PFSK-1 (cell line): ENCODE data around the gene HNRNPC.

Experiments
- FOXP2 ChIP-seq: optimal IDR thresholded peaks from 2 replicates; pipeline ENCODE3; 2011; ENCODE audit warnings: borderline replicate concordance, control low read depth, inconsistent platforms; ENCODE audit not compliant: insufficient read depth; ENCODE audit errors: extremely low read length, extremely low read depth
- POLR2AphosphoS5 ChIP-seq: IDR thresholded peaks from 2 replicates; pipeline ENCODE4 v1.6.1; 2012; ENCODE audit warnings: low read depth, mild to moderate bottlenecking, control low read depth, low read length, moderate library complexity
- SIN3A ChIP-seq: IDR thresholded peaks from 2 replicates; pipeline ENCODE4 v1.6.1; 2012; ENCODE audit warnings: mild to moderate bottlenecking, low read length, moderate library complexity, borderline replicate concordance; ENCODE audit not compliant: insufficient read depth
- TAF1 ChIP-seq: IDR thresholded peaks from 2 replicates; pipeline ENCODE4 v1.6.1; 2012; ENCODE audit warnings: low read length, control low read depth, borderline replicate concordance; ENCODE audit not compliant: insufficient read depth
- TF ChIP-seq, protein P1 (sequence below), 2 experiments: IDR thresholded peaks; 2 replicates each; pipeline versions ENCODE4 v1.6.1 to v1.8.0; 2011 to 2012; ENCODE audit warnings: low read depth in 2 of 2, low read length in 2 of 2, control low read depth in 1 of 2, inconsistent platforms in 1 of 2, mild to moderate bottlenecking in 1 of 2, moderate library complexity in 1 of 2; ENCODE audit not compliant: insufficient read depth in 1 of 2

The HNRNPC gene

DNA sequence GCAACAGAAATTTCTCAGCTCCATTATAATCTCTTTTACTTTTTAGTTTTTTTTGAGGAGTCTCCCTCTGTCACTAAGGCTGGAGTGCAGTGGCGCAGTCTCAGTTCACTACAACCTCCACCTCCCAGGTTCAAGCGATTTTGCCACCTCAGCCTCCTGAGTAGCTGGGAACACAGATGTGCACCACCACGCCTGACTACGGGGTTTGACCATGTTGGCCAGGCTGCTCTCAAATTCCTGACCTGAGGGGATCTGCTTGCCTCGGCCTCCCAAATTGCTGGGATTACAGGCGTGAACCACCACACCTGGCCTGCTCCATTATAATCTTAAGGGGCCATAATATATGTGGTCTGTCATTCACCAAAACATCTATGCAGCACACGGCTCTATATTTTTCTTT is 23.4 kb downstream of the HNRNPC start:
- TF ChIP-seq FOXP2 = no peak
- no peak for TF ChIP-seq TAF1
- TF ChIP-seq POLR2AphosphoS5 = no peak
- TF ChIP-seq SIN3A = no peak
- TF ChIP-seq, protein P1, sequence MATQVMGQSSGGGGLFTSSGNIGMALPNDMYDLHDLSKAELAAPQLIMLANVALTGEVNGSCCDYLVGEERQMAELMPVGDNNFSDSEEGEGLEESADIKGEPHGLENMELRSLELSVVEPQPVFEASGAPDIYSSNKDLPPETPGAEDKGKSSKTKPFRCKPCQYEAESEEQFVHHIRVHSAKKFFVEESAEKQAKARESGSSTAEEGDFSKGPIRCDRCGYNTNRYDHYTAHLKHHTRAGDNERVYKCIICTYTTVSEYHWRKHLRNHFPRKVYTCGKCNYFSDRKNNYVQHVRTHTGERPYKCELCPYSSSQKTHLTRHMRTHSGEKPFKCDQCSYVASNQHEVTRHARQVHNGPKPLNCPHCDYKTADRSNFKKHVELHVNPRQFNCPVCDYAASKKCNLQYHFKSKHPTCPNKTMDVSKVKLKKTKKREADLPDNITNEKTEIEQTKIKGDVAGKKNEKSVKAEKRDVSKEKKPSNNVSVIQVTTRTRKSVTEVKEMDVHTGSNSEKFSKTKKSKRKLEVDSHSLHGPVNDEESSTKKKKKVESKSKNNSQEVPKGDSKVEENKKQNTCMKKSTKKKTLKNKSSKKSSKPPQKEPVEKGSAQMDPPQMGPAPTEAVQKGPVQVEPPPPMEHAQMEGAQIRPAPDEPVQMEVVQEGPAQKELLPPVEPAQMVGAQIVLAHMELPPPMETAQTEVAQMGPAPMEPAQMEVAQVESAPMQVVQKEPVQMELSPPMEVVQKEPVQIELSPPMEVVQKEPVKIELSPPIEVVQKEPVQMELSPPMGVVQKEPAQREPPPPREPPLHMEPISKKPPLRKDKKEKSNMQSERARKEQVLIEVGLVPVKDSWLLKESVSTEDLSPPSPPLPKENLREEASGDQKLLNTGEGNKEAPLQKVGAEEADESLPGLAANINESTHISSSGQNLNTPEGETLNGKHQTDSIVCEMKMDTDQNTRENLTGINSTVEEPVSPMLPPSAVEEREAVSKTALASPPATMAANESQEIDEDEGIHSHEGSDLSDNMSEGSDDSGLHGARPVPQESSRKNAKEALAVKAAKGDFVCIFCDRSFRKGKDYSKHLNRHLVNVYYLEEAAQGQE (IDR thresholded peaks at IDR 0.05; ENCODE audit: insufficient read depth in 1 of 2, low read depth in 2 of 2, low read length in 2 of 2) = no peak

DNA sequence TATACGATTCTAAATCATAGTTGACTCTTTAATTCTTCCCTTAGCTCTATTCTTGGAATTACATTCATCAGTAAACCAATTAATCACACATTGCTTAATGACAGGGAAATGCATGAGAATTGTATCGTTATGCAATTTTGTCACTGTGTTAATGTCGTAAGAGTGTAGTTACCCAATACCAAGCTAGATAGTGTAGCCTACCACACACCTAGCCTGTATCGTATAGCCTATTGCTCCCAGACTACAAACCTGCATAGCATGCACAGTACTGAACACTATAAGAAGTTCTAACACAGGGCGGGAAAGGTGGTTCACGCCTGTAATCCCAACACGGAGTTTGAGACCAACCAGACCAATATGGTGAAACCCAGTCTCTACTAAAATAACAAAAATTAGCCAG is 24.7 kb downstream of the HNRNPC start:
- TF ChIP-seq SIN3A (no peak), TAF1 (no peak), POLR2AphosphoS5 (no peak), FOXP2 (no peak)
- TF ChIP-seq, protein P1 (IDR thresholded peaks at IDR 0.05; ENCODE audit: insufficient read depth in 1 of 2, low read depth in 2 of 2, low read length in 2 of 2) = no peak

DNA sequence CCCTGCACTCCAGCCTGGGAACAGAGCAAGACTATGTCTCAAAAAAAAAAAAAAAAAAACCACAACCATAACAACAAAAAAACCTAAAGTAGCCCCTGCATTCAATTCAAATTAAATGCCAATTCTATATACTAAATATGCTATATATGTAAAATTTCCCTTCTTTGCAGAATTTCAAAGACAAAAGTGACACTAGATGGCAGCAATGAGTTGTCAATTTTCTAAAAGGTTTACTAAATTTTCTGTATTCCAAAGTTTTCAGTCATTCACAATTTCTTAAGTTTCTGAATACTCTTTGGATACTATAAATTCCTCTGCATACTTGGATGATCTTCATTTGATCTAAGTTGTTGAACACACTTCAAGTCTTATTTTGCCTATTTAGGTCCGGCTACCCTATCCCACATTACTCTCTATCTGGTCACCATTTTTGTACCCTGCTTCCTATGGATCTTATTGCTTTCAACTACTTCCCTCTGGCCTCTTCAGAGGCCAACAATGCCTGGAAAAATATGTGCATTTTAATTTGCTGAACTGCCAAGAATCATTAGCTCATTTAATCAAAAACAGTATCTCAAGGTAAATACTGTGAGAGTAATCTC is 27.9 kb downstream of the HNRNPC start:
- TF ChIP-seq SIN3A = no peak
- TF ChIP-seq, protein P1 (IDR thresholded peaks at IDR 0.05; ENCODE audit: insufficient read depth in 1 of 2, low read depth in 2 of 2, low read length in 2 of 2) = no peak
- no peak for TF ChIP-seq FOXP2
- no peak; the same call in 1 of the 2 replicates for TF ChIP-seq POLR2AphosphoS5
- no peak for TF ChIP-seq TAF1

DNA sequence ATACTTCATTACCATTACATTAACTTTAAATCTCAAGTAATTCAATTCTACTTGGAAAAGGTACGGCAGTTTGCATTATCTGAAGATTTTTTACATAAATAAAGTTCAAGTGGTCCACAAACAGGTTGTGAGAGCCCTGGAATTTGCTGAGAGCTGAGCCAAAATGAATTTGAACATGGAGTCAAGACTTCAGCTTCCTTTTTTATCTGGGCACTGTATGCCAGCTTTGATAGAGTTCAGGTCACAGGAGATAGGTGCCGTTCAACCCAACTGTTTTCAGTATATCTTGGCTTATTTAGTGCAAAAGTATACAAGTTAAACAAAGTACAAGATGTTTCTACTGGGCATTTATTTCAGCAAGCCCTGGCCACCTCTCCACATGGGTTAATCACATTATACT is 28.8 kb downstream of the HNRNPC start:
- TF ChIP-seq, protein P1 (IDR thresholded peaks at IDR 0.05; ENCODE audit: insufficient read depth in 1 of 2, low read depth in 2 of 2, low read length in 2 of 2) = no peak
- TF ChIP-seq FOXP2 (no peak), SIN3A (no peak), TAF1 (no peak), POLR2AphosphoS5 (no peak)

DNA sequence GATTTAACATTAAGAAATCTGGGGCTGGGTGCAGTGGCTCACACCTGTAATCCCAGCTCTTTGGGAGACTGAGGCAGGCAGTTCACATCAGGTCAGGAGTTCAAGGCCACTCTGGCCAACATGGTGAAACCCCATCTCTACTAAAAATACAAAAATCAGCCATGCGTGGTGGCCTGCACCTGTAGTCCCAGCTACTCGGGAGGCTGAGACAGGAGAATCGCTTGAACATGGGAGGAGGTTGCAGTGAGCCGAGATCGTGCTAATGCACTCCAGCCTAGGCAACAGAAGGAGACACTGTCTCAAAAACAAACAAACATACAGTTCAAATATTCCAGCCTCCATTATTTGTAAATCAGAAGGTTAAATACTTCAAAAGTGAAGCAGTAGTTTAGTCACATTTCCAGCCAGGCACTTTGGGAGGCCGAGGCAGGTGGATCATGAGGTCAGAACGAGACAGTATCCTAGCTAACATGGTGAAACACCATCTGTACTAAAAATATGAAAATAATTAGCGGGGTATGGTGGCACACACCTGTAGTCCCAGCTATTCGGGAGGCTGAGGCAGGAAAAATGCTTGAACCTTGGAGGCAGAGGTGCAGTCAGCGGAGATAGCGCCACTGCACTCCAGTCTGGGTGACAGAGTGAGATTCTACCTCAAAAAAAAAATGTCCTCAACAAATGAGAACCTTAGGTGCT is 30.3 kb downstream of the HNRNPC start:
- TF ChIP-seq, protein P1 (IDR thresholded peaks at IDR 0.05; ENCODE audit: insufficient read depth in 1 of 2, low read depth in 2 of 2, low read length in 2 of 2) = no peak
- TF ChIP-seq FOXP2 (no peak), POLR2AphosphoS5 (no peak), SIN3A (no peak), TAF1 (no peak)
